Keratinocyte (primary cell): ENCODE results near the gene ACAD9. TPM values are rescaled to one million over a fixed set of nuclear protein-coding genes. Genes with fewer than 3 reads are reported as not detected.
A peak's percentile ranks its signal among the peaks of the same experiment; 100 is the strongest.

ENCODE experiments used
- DNase-seq: peaks from one replicate; pipeline ENCODE4 v3.0.0-alpha.2; 2011; ENCODE audit warnings: low read depth, missing footprints, low spot score
- FAIRE-seq: peaks from 2 replicates; lab custom pipeline; 2011; peaks lifted over from hg19 to GRCh38; lab: Jason Lieb, UNC
- H2AFZ ChIP-seq: 2 replicates; pipeline ENCODE4 v1.6.0; 2012; ENCODE audit warnings: low read length, control low read depth, inconsistent platforms; ENCODE audit not compliant: control insufficient read depth
- H3K27ac ChIP-seq: 2 replicates; pipeline ENCODE4 v1.5.1; 2011; ENCODE audit warnings: low read length; ENCODE audit not compliant: control insufficient read depth, insufficient read depth
- H3K27me3 ChIP-seq: 3 replicates; pipeline ENCODE4 v1.6.0; 2011; ENCODE audit warnings: low read length; ENCODE audit not compliant: control insufficient read depth, insufficient read depth; ENCODE audit errors: extremely low read depth
- H3K36me3 ChIP-seq, 2 experiments: 2 replicates in 1 of 2; 3 replicates in 1 of 2; pipeline ENCODE4 v1.5.1; 2011; ENCODE audit warnings: low read length in 2 of 2, mild to moderate bottlenecking in 1 of 2; ENCODE audit not compliant: control insufficient read depth in 2 of 2, insufficient read depth in 2 of 2; ENCODE audit errors: extremely low read depth in 1 of 2
- H3K4me1 ChIP-seq: 3 replicates; pipeline ENCODE4 v1.5.1; 2011; ENCODE audit warnings: low read length; ENCODE audit not compliant: control insufficient read depth, insufficient read depth; ENCODE audit errors: extremely low read depth
- H3K4me2 ChIP-seq: 3 replicates; pipeline ENCODE4 v1.6.0; 2011; ENCODE audit warnings: low read depth, low read length; ENCODE audit not compliant: control insufficient read depth, insufficient read depth; ENCODE audit errors: extremely low read depth
- H3K4me3 ChIP-seq, 3 experiments: fragments of 200-600 bp in 1 of 3; sonication (generic) in 1 of 3; 2 replicates in 2 of 3; 3 replicates in 1 of 3; pipeline ENCODE4 v1.5.1; 2011 to 2016; ENCODE audit warnings: low read length in 3 of 3, mild to moderate bottlenecking in 3 of 3, control low read depth in 2 of 3, inconsistent platforms in 1 of 3, low read depth in 1 of 3, mixed read lengths in 1 of 3, mixed run types in 1 of 3, moderate library complexity in 1 of 3; ENCODE audit not compliant: control insufficient read depth in 2 of 3, insufficient read depth in 2 of 3; ENCODE audit errors: extremely low read depth in 1 of 3
- H3K79me2 ChIP-seq: 2 replicates; pipeline ENCODE4 v1.6.0; 2012; ENCODE audit warnings: low read length; ENCODE audit not compliant: control insufficient read depth, insufficient read depth
- H3K9ac ChIP-seq: 3 replicates; pipeline ENCODE4 v1.6.0; 2011; ENCODE audit warnings: low read length; ENCODE audit not compliant: control insufficient read depth, insufficient read depth; ENCODE audit errors: extremely low read depth
- H3K9me1 ChIP-seq: 3 replicates; pipeline ENCODE4 v1.6.0; 2011; ENCODE audit warnings: low read length; ENCODE audit not compliant: control insufficient read depth, insufficient read depth; ENCODE audit errors: extremely low read depth
- H3K9me3 ChIP-seq: 2 replicates; pipeline ENCODE4 v1.5.1; 2012; ENCODE audit warnings: low read depth, low read length; ENCODE audit not compliant: control insufficient read depth
- H4K20me1 ChIP-seq: 3 replicates; pipeline ENCODE4 v1.6.0; 2011; ENCODE audit warnings: low read length; ENCODE audit not compliant: control insufficient read depth, insufficient read depth; ENCODE audit errors: extremely low read depth
- CTCF ChIP-seq, 3 experiments: IDR thresholded peaks in 1 of 3; conservative IDR thresholded peaks in 1 of 3; optimal IDR thresholded peaks in 1 of 3; 2 replicates in 2 of 3; 3 replicates in 1 of 3; pipeline versions ENCODE3 to v1.5.1; 2011; ENCODE audit warnings: low read length in 3 of 3, mild to moderate bottlenecking in 3 of 3, moderate library complexity in 2 of 3, control low read depth in 1 of 3, inconsistent platforms in 1 of 3; ENCODE audit not compliant: insufficient read depth in 2 of 3; ENCODE audit errors: extremely low read depth in 1 of 3
- EZH2 ChIP-seq: IDR thresholded peaks from one replicate; pipeline ENCODE4 v1.6.1; 2012; ENCODE audit warnings: inconsistent platforms, mild to moderate bottlenecking, low read length, moderate library complexity
- dilution Hi-C: fragments of 300-500 bp; cut with MboI; formaldehyde crosslinking; loops from one replicate; pipeline ENCODE4 v1.7.0; 2020; ENCODE audit warnings: low sequenced_read_pairs; ENCODE audit not compliant: extremely low pct_ligation_motif_present
- polyA plus RNA-seq, 5 experiments: library from polyadenylated mRNA; depleted of rRNA in 3 of 5; stranded (reverse) in 3 of 5; stranded (forward) in 1 of 5; unstranded in 1 of 5; fragments of >200 nt; gene quantifications; 1 replicate in 1 of 5; 2 replicates in 3 of 5; 3 replicates in 1 of 5; pipeline versions ENCODE4 v1.2.1 to v1.2.3, GENCODE V29; 2011 to 2012; ENCODE audit warnings: missing spikeins in 2 of 5, low read depth in 1 of 5, low replicate concordance in 1 of 5

ACAD9 gene
- polyA plus RNA-seq, 1 donor (not counting 4 experiments of a cell fraction or from before 2014, with no cell fraction given) = 36.6 TPM

GRCh38 chr3:128861491-128861890 lies 17.9 kb upstream of the ACAD9 start:
- Histone ChIP-seq H3K9me3 (peaks cover 15% of the 10 kb centered on the region), H4K20me1 (peaks cover 2% of the 10 kb centered on the region), H3K4me2 (no peak overlapping the region), H3K36me3 (no peaks in the 10 kb centered on the region), H3K4me1 (no peaks in the 10 kb centered on the region), H3K27ac (no peak overlapping the region), H2AFZ (no peak overlapping the region), H3K9ac (no peak overlapping the region), H3K79me2 (no peaks in the 10 kb centered on the region), H3K4me3 (no peak overlapping the region), H3K27me3 (no peaks in the 10 kb centered on the region), H3K9me1 (no peaks in the 10 kb centered on the region)
- dilution Hi-C loops = no loop called here
- FAIRE-seq (no peak), DNase-seq (no peak)
- no peak for TF ChIP-seq EZH2

GRCh38 chr3:128863560-128863959 lies 15.9 kb upstream of the ACAD9 start:
- Histone ChIP-seq H3K4me3 (no peak overlapping the region), H2AFZ (no peak overlapping the region), H4K20me1 (peaks cover 2% of the 10 kb centered on the region), H3K36me3 (no peaks in the 10 kb centered on the region), H3K79me2 (no peaks in the 10 kb centered on the region), H3K4me1 (peaks cover 8% of the 10 kb centered on the region), H3K27ac (no peak overlapping the region), H3K27me3 (no peaks in the 10 kb centered on the region), H3K9me3 (peaks cover 15% of the 10 kb centered on the region), H3K9me1 (no peaks in the 10 kb centered on the region), H3K9ac (no peak overlapping the region), H3K4me2 (no peak overlapping the region)
- FAIRE-seq (no peak), DNase-seq (no peak)
- dilution Hi-C loops = no loop called here
- TF ChIP-seq EZH2 = no peak
- TF ChIP-seq CTCF (optimal IDR thresholded peaks at IDR 0.05 in 1 of 3, IDR thresholded peaks at IDR 0.05 in 1 of 3, conservative IDR thresholded peaks at IDR 0.05 in 1 of 3; ENCODE audit: extremely low read depth in 1 of 3, insufficient read depth in 2 of 3, low read length in 3 of 3) = peak; percentile 33 to 51 (median 43)

- Histone ChIP-seq H3K27ac (no peak overlapping the region), H3K9me1 (no peaks in the 10 kb centered on the region), H3K4me1 (peaks cover 8% of the 10 kb centered on the region), H4K20me1 (peaks cover 2% of the 10 kb centered on the region), H3K36me3 (no peaks in the 10 kb centered on the region), H3K9ac (no peak overlapping the region), H3K27me3 (no peaks in the 10 kb centered on the region), H3K4me2 (no peak overlapping the region), H3K9me3 (peaks cover 9% of the 10 kb centered on the region), H3K79me2 (no peaks in the 10 kb centered on the region), H2AFZ (no peak overlapping the region), H3K4me3 (no peak overlapping the region)
- TF ChIP-seq EZH2 (no peak), CTCF (optimal IDR thresholded peaks at IDR 0.05 in 1 of 3, IDR thresholded peaks at IDR 0.05 in 1 of 3, conservative IDR thresholded peaks at IDR 0.05 in 1 of 3; ENCODE audit: extremely low read depth in 1 of 3, insufficient read depth in 2 of 3, low read length in 3 of 3) (no peak)
- DNase-seq (no peak), FAIRE-seq (no peak)
- dilution Hi-C loops = no loop called here
Measured at GRCh38 chr3:128864351-128864811, 15.0 kb upstream of the ACAD9 start.
